Activated CD4-positive, alpha-beta T cell treated with anti-CD3 and anti-CD28 coated beads, Interleukin-2, amount 50 U/mL, for 4 hours (primary cell): ENCODE measurements around the gene DPP10.
"Not testable (repeated sequence)": the region's sequence is repeated elsewhere in the genome, so short reads cannot be mapped to it uniquely, and the experiment has no call there.

Source experiments
- DNase-seq, 2 experiments: peaks; one replicate each; pipeline ENCODE4 v3.0.0-alpha.2; 2020

DPP10 gene

DNA sequence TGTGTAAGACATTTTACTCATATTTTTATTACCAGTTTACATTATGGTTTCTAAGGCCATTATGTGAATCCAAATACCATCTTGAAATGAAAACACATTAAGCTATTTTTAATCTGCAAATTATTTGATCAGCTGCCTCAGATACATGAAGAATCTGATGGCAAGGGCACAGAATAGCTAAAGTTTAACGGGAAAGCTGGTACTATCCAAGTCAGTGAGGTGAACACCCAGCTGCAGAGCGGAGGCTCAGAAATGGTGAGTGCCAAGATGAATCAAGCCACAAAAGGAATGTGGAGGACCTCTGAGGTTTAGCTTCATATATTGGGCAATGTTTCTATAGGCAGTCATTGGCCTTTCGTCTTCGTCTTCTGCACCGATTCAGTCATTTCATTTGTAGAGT is 75.1 kb downstream of the DPP10 start:
- DNase-seq: no peak

DNA sequence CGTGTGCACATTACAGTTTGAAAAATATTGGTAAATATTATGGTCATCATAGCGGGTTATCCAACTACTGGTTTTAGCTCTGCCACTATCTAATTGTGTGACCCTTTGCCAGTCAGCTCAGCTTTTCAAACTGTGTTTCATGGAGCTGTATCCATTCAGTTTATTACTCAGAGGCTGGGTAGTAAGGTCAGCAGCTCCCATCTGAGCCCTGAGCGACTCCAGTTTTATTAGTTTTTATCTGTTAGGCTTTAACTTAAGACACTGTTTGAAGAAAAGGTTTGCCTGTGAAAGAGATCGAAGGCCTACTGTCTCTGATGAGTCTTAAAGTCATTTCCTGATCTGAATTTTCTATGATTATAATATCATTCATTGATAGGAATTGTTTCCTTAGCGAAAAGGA is 76.3 kb downstream of the DPP10 start:
- DNase-seq: no peak

DNA sequence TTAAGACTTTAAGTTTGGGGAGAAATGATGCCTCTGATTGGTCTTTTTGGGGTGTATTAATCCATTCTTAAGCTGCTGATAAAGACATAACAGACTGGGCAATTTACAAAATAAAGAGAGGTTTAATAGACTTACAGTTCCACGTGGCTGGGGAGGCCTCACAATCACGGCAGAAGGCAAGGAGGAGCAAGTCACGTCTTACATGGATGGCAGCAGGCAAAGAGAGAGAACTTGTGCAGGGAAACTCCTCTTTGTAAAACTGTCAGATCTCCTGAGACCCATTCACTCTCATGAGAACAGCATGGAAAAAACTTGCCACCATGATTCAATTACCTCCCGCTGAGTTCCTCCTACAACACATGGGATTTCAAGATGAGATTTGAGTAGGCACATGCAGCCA is 80.2 kb downstream of the DPP10 start:
- not testable (repeated sequence) for DNase-seq

DNA sequence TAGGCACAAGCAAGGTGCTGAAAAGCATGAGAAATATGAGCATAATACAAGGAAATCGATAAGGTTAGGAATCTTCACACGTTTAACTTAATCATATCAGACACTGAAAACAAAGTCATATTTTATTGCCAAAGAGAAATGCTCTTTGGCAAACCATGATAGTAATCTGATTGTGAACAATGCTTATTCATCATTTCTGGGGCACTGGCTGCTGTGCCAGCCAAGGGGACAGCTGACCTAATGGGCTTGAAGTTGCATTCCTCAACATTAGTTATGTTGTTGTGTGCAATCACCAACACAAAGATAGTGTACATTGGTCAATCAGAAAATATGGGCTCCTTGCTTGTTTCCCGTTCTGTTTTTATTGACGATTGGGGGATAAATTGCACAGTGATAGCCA is 83.5 kb downstream of the DPP10 start:
- DNase-seq: no peak

DNA sequence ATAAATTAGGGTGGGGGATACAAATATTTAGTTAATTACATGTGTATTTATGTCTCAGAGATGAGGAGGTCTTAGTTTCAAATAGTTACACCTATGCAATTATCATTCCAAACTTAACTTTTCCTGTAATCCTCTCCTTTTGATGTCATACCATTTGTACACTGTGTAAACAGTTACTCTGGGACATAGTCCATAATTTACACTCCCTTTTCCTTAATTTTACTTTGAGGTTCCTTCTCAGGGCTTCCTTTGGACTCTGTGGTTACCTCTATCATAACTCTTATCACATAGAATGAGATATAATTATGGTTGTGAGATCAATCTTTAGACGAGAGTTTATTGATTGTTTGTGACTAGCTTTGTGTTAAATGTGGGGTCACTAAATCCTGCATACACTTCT is 84.4 kb downstream of the DPP10 start:
- DNase-seq: no peak

DNA sequence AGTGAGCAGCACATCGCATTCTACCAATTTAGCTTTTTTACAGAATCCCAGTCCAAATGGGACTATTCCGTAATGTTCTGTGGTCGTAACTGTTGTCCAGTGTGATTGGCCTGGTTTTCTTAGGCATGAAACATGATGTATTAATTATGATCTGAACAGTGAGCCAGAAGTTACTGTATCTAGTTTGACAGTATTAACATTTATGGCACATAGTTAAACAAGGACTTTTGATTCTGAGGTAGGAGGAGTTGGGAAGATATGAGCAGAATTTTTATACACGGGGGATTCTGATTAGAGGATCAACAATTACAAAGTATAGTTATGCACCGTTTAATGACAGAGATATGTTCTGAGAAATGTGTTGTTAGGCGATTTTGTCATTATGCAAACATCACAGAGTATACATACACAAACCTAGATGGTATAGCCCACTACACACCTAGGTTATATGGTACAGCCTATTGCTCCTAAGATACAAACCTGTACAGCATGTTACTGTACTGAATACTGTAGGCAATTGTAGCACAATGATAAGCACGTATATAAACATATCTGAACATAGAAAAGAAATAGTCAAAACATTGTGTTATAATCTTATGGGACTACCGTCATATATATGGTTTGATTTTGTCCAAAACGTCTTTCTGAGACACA is 85.0 kb downstream of the DPP10 start:
- DNase-seq: no peak

DNA sequence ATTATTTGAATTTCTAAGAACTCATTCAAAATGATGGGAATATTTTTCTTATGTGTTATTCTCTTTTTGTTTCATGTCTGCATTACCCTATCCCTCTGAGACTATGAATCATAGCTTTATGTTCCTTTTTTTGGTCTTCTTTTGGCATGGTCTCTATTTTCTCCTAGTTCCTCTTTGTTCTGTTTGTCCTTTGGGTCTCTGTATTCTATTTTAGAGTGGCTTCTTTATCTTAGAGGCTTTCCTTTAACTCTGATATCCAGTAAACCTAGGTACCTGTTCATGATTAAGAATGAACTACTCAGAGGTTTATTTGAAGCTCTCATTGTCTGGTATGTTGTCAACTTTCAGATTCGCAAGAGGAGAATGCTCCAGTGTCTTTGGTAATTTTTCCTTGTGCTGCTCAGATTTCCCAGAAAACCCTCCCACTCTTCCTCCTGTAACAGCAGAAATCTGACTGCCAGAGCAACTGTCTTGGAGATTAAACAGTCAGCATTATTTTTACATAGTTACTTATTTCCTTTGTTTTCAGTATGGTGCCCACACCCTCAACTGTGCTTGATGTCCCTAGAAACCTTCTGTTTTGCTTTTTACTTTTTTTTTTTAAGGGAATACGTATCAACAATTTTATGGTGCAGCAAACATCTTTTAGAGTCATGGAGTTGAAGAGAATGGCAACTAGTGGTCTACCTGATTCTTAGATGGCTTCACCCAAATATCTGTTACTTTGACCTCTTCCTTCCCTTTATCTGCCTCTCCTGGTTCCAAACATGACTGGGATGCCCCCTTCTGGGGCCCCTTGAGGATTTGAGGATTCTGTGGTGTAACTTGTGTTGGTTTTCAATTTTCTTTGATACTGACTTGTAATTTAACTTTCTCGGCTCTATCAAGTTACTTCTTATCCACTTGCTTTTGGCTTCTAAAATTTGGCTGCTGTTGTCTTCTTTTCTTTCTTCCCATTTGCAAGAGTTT is 92.0 kb downstream of the DPP10 start:
- DNase-seq: no peak

DNA sequence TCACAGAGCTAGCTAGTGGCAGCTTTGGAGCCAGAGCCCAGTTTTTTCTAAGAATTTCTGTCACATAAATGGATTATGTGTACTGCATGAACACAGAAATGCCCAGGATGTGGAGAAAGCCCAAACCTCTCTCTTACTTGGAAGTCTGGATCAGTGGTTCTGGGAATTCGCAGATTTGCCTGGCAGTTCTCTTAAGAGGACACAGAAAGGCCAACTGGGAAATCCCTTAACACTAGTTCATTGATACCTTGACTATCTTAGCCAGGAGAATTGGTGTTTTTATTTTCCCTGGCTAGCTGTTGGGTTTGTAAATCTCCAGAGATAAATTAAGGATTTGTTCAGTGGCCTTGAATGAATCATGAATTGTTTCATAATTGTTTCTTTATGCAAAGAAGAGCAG is 95.3 kb downstream of the DPP10 start:
- no peak for DNase-seq

DNA sequence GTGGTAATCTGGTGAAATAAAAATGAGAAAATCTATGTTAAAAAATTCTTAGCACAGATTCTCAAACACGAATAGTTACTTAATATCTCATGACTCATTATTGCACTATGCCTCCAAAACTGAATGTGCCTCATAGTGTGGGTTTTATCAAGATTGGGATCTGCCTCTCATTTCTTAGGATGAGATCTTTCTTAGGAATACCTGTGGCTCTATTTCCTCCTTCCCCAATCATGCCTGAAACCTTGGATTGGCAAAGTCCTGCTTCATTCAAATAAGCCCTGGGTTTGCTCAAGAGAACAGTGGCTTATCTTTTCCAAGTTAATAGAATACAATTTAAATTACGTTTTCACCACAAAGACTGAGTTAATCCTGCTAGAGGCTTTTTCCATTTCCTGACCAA is 100.3 kb downstream of the DPP10 start:
- no peak for DNase-seq

DNA sequence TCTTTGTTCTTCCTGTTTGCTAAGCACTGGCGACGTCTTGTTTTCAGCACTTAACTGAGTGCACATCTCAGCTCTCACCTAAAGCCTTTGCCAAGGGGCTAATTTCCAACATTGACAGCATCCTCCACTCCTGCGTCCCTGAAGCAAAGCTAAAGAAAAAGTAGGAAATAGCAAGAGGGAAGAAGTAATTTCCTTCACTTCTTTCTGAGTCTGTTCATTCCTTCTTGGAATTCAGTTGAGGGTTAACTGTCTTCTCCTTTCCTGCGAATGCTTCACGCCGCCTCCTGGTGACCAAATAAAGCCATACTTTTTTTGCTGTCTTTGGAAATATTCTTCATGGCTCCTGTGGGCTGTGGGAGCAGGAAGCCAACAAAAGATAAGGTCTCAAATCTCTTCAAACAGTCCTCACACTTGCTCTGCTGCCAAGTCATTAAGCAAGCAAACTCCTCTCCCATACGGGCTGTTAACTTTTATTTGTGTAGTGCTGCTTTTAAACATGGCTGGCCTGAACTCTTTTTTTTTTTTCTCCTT is 100.9 kb downstream of the DPP10 start:
- DNase-seq: no peak

DNA sequence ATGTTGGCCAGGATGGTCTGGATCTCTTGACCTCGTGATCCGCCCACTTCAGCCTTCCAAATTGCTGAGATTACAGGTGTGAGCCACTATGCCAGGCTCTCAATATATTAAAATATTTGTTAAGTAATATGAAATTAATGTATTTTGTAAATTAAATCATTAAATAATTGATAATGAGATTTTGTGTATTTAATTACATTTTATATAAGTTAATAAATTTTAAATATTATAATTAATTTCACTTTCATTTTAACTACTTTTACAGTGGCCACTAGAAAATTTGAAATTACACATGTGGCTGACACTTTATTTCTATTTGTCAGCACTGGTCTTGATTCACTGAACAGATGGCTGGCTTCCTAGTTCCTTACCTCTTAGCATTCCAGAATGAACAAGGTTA is 102.6 kb downstream of the DPP10 start:
- no peak for DNase-seq

DNA sequence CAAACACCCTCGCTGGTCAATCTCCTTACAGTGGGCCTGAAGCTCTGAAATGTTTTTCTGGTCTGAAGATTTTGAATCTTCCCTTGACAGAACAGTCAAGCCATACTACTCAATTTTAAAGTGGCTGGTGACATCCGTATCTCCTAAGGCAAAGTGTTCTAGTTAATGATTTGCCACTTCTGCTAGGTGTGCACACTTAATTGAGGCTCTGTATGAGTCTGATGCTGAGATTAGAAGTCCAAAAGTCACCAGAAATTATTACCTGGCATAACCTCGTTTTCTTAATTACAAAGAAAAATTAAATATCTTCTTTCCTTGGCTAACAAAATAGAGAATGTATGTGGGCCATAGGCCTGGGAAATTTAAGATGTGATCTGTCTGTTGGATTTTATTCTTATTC is 104.1 kb downstream of the DPP10 start:
- DNase-seq: no peak

DNA sequence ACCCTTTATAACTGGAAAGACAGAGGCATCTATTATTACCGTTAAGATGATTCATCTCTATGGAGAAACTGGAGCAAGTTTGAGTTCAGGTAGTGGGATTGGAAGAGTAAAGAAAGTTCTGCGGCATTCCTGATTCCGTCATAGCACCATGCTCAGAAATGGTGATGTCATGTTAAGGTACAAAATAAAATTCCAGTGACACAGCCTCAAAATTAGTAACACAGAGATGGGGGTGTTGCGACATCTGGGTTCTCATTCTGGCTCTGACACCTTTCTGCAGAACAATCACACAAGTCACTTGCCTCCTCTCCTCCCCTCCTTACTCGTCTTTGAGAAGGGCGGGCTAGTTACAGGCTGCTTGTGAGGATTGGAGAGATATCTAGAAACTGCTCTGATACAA is 105.7 kb downstream of the DPP10 start:
- DNase-seq: no peak

DNA sequence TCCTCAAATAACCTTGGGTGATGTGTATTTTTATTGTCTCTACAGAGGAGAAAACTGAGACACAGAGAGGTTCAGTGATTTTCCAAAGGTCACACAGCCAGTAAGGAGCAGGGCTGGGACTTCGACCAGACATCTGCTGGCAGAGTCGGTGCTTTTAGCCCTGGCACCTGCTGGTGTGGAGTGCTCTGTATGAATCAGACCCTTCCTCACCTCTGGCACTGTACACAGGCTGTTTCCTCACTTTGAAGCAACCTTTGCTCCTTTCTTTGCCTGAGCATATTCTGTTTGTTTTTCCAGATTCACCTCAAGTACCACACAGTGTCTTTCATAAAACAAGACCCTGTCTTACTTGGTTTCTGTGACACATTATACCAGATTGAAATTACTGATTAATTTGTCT is 107.9 kb downstream of the DPP10 start:
- DNase-seq: no peak

DNA sequence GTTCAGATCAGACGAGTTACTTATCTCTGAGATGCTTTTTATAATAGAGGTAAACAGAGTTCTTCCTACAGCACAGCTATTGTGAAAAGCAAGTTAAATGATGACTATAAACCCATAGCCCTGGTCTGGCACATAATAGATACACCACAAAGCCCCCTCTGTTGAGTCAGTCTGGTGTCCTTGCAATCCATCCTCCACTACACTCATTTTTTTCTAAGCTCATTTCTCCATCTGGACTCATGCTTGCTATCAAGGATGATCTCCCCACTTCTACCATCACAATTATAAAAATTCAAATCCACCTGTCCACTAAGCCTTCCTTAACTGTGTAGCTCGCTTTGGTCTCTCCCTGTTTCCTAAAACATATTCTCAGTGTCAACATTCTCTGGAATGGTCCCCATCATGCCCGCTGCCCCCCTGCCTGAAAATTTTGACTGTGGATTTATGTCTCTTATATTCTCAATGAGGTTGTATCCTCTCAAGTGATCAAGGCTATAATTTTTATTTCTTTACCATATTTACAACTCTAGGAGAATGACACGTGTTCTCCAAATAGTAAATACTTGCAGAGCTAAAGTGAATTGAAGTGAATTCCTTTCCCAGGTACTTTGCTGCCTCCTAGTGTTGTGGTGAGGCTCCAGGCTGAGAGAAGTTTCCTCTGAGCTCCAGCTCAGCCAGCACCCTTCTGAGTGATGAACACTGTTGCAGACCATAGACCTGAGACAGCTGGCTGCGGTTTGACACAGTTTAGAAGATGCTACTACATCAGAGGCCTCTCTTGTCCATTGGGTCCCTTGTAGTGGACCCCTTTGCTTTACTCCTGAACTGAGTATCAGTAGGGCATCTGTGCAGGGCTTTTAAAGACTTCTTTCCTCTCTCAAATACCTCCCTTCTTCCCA is 108.7 kb downstream of the DPP10 start:
- DNase-seq: no peak

DNA sequence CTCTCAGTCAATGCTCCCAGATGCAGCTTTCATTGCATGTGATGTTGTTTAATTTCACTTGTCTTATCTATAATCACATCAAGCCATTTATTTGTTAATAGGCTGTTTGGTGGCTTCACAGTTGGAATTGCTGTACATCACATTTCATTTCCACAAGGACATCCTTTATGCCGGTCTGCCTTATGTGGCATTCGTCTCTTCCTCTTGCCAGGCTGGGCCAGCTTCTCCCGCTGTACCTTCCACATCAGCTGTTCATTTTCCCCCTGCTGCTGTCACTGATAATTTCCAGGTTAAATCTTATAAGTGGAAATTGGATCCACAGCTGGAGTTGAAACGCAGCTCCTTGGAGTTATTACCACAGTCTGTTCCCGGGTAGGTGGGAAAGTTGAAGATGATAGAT is 110.6 kb downstream of the DPP10 start:
- DNase-seq: no peak

DNA sequence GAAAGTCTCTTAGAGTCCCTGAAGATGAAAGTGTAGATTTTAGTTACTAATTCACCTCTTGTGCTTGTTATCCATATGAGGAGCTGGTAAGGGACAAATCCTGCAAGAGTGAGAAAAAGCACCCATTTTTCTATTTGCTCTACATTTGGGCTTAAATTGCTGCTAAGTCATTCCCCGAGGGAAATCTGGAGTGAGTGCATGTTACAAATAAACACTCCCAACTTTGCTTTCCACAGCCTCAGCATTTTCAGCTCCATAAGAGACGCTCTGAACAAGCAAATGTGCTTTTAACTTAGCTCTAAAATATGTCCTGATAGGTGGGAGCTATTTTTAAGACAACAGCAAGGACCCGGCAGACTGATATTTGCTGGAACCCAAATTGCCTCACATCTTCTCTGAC is 126.7 kb downstream of the DPP10 start:
- no peak for DNase-seq

DNA sequence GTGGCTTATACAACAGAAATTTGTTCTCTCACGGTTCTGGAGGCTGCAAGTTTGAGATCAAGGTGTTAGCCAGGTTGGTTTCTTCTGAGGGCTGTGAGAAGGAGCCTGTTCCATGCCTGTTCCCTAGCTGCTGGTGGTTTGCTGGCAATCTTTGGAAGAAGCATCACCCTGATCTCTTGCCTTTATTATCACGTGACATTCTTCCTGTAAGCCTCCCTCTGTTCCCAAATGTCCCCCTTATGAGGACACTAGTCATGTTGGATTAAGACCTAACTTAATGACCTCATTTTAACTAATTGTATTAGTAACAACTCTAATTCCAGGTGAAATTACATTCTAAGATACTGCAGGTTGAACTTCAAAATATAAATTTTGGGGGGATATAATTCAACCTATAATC is 135.2 kb downstream of the DPP10 start:
- DNase-seq: no peak

DNA sequence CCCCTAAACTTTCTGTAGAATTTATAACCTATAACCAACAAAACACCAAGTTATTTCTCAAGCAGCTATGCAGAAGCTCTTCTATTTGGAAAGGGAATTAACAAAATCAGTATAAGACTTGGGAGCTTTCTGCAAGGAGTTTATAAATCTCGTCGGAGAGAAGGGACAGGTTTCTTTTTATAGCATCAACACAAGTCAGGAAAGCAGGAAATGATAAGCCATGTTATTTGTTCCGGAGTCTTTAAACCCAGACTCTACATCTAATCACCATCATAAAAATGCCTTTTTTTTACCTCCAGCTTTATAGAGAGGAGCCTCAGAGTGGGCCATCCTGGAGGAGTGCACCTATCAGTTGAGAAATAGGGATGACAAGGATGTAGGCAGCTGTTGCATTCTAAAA is 137.1 kb downstream of the DPP10 start:
- no peak for DNase-seq

DNA sequence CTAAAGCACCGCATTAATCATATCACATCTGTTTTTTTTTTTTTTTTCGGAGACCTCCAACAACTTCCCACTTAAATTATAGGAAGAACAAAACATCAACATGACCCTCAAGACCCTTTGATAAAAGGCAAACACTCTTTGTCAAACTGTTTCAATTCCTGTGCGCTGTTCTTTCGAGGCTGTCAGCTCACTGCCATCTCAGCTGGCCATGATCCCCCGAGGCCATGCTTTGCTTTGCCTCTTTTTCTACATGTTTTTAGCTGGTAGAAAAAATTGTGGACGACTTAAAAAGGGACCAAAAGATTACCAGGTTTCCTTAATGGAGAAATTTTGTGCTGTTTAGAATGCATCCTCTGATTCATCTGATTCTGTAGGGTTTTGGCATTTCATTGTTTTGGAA is 138.2 kb downstream of the DPP10 start:
- DNase-seq: no peak

DNA sequence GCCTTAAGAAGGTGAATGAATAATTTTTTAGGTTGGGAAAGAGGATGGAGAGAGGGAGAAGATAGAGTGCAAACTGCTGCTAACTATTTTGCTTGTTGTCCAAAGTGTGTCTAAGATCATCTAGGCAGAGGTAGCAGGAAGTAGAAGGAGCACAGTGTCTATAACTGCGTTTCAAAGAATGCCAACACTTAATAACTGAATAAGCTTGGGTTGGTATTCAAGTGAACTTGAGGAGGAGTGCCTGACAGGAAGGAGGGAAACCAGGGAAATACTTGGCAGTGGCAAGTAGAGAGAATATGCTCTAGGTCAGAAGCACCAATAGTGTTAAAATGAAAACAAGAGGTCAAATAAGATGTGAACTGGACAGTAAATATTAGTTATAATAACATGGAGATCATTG is 155.9 kb downstream of the DPP10 start:
- DNase-seq: no peak

DNA sequence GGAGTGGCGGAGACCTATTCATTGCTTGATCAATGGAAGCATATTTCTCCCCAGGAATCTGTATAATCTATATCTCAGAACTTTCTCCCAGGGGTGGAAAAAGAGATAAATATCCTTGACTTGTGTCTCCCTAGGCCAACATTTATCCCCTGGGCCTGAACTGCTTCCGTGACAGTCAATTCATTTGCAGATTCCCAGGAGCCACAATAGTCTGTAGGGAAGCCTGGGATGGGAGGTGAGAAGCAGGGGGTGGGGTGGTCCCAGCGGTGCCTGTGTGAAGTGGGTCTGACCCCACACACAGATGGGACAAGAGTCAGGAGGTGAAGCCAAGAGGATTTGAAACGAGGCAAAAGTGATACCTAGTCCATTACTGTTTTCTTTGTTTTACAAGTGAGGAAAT is 166.8 kb downstream of the DPP10 start:
- DNase-seq: no peak

DNA sequence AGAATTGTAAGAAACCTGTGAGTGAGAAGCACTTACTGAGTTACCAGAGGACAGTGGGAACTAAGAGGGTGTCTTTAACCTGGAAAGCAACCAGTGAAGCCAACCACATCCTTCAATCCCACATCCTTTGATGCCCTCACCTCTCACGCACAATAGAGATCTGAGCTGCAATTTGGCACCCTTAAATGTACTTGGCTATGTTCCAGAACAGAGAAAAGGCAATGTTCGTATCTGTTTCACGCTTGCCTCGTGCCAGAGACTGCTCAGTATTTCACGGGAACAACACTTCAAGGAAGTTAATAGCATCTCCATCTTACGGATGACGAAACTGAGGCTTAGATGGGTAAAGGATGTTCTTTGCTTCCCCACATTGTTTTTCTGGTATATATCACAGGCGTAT is 167.4 kb downstream of the DPP10 start:
- no peak for DNase-seq
